GM13976 (cell line): Measurements from ENCODE around the gene KRTAP3-1.

Experiments used
- DNase-seq: peaks from one replicate; pipeline ENCODE4 v3.0.0; 2012; ENCODE audit warnings: low spot score
- CTCF ChIP-seq: IDR thresholded peaks from 2 replicates; pipeline ENCODE4 v1.5.1; 2012; ENCODE audit warnings: borderline replicate concordance, mild to moderate bottlenecking; ENCODE audit not compliant: insufficient read depth; ENCODE audit errors: extremely low read depth, missing control alignments, control extremely low read depth
- in situ Hi-C: fragments of 300-500 bp; cut with MboI; formaldehyde crosslinking; loops from one replicate; pipeline ENCODE4 v1.12.0; 2022; ENCODE audit warnings: low sequenced_read_pairs, mixed read lengths, inconsistent platforms; ENCODE audit not compliant: unreplicated experiment

The KRTAP3-1 gene

GRCh38 chr17:40993839-40994238, 15.1 kb downstream of the KRTAP3-1 start, which contains the start of gene KRTAP3-3:
KRTAP3-3 (minus strand) TSS chr17:40994164; CDS start chr17:40994097, 67 bp downstream.
- in situ Hi-C loops: no loop called here

DNA sequence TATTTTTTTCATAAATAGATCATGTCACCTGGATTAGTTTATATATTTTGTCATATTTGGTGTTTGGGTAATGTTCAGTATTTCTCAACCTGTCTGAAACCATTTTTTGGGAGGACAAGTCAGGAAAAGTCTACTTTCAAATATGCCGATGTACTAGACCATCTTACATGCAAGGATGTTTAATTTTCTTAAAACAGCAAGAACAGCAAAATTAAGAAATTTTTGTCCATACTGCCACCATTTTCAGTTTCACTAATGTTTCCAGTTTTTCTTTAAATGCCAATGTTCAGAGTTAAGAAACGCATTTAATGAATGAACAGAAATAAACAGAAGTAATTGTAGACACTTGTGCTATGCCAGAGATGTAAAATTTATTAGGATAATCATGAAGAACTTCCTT, 15.8 kb downstream of the KRTAP3-1 start:
- in situ Hi-C loops: no loop called here
- TF ChIP-seq CTCF: no peak
- DNase-seq: no peak

More at GRCh38 chr17:40993839-40994238, 15.1 kb downstream of the KRTAP3-1 start, which contains the start of gene KRTAP3-3:
- DNase-seq: no peak
- TF ChIP-seq CTCF: no peak

GRCh38 chr17:40992666-40993065, 16.3 kb downstream of the KRTAP3-1 start:
- in situ Hi-C loops: no loop called here
- TF ChIP-seq CTCF: no peak
- DNase-seq: no peak

DNA sequence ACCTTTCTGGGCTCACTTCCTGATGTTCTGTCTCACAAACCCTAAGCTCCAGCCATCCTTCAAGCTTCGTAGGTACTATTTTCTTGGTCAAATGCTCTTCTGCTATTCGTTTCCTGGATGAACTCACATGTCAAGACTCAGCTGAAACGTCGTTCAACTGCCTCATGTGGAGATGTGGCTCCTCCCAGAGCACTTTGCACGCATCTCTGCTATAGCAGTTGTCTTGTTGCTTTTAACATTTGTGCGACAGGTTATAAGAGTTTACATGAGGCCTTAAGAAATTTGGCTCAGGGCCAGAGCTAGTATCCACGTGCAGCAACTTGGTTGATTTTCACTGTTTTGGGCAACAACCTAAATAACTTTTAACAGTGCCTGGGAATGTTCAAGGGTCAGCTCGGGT, 22.0 kb downstream of the KRTAP3-1 start:
- in situ Hi-C loops: no loop called here
- no peak for TF ChIP-seq CTCF
- DNase-seq: no peak

DNA sequence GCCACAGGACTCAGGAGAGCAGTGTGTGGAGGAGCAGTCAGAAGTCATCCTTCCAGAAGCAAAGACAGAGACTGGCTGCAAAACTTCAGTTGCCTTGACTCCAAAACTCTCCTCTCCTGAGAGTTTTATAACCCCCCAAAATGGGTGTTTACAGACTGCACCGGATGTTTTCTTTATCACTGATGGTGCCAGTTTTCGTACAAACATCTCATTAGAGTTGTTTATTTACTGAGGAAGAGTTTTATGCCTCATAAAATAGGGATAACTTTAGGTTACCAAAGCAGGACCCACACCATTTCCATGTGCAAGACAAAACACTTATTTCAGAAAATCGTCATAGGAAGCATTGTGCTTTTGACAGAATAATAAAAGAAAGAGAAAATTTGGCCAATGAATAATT, 24.7 kb downstream of the KRTAP3-1 start, which contains the start of gene KRT40:
TSS of gene KRT40 (minus strand) at position 101 of the 400 bp plus-strand sequence. CDS start at position 48, 53 bp downstream.
- no peak for TF ChIP-seq CTCF
- no peak for DNase-seq
- in situ Hi-C loops: no loop called here

GRCh38 chr17:40981115-40981514, 27.8 kb downstream of the KRTAP3-1 start:
- TF ChIP-seq CTCF: no peak
- in situ Hi-C loops: no loop called here
- DNase-seq: no peak
